Motor neuron (in vitro differentiated cells): ENCODE measurements around the gene EFR3B. TPM values are rescaled to one million over a fixed set of nuclear protein-coding genes. Genes with fewer than 3 reads are reported as not detected.
"Not testable (repeated sequence)": the region's sequence is repeated elsewhere in the genome, so short reads cannot be mapped to it uniquely, and the experiment has no call there.

Experiments
- ATAC-seq, 8 experiments: fragments of 200-7000 bp; cut with Tn5 transposase; replicated peaks in 6 of 8; 2 replicates each; pipeline ENCODE4 v1.8.0; 2021; ENCODE audit warnings: mild to moderate bottlenecking in 8 of 8, moderate library complexity in 8 of 8
- H3K27ac ChIP-seq, 2 donors: fragments of 250-450 bp; sonication (Bioruptor Pico); 2 replicates each; pipeline ENCODE4 v1.9.0; 2021; ENCODE audit warnings: antibody characterized with exemption in 2 of 2, mild to moderate bottlenecking in 2 of 2, moderate library complexity in 1 of 2
- H3K4me1 ChIP-seq, 2 donors: fragments of 250-450 bp; sonication (Bioruptor Pico); replicated peaks in 1 of 2; 2 replicates each; pipeline ENCODE4 v1.6.1; 2021; ENCODE audit warnings: antibody characterized with exemption in 2 of 2, mild to moderate bottlenecking in 2 of 2, moderate library complexity in 1 of 2
- H3K4me3 ChIP-seq, 5 donors: fragments of 250-450 bp; sonication (Bioruptor Pico); 2 replicates each; pipeline ENCODE4 v1.9.0; 2021; ENCODE audit warnings: antibody characterized with exemption in 5 of 5, mild to moderate bottlenecking in 5 of 5, moderate library complexity in 4 of 5
- WGBS, 10 experiments: fragments of 450-650 bp; shearing (Covaris generic); methylation state at CpG; one replicate each; pipeline ENCODE4 v1.0.0; 2022; 5-methylcytosine and 5-hydroxymethylcytosine counted together
- in situ Hi-C, 9 experiments: fragments of 400-800 bp; cut with MboI; loops; one replicate each; pipeline ENCODE4 v1.15.0; 2021; ENCODE audit warnings: low sequenced_read_pairs in 9 of 9, low pct_unique_long_range_greater_than_20kb in 2 of 9; ENCODE audit not compliant: unreplicated experiment in 9 of 9
- total RNA-seq, 8 experiments: library from RNA; unstranded; fragments of 300-600 nt; gene quantifications; 2 replicates each; pipeline versions ENCODE4 v1.2.3 to v1.2.4, GENCODE V29; 2022

The EFR3B gene
- total RNA-seq, 8 experiments from 2014 or later: 12.3 to 30.7 (median 21.1) TPM

DNA sequence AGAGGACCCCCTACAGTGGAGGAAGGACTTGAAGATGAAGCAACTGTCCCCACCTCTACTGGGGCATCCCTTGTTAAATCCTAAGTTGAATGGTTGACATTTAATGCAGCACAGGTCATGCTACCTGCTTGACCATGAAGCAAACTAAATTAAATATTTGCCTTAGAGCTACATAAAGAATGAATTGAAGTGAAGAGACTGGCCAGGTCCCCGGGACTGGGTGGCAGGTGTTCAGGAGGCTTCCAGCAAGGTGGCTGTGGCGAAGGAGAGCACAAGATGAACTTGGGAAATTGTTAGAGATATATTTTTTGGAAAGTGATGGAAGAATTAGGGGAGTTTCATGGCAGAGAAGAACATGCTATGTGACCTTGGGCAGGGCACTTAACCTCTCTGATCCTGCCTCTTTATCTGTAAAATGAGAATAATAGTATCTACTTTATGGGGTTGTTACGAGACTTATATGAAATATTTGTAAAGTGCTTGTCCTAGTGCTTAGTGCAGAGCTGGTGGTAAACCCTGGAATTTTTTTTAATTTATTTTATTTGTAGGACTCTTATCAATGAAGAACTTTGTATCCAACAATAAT is 37.3 kb downstream of the EFR3B start:
- in situ Hi-C loops: no loop called here
- ATAC-seq: no peak
- WGBS, 10 experiments: 74 to 100% (median 97%) methylated on average over 1 to 3 of the region's 3 CpGs; no CpG with 5 or more reads in 2 of the 10 experiments
- Histone ChIP-seq H3K4me1 (peaks cover 4 to 10% of the 10 kb centered on the region in 2 donors), H3K4me3 (no peak overlapping the region), H3K27ac (no peak overlapping the region)

DNA sequence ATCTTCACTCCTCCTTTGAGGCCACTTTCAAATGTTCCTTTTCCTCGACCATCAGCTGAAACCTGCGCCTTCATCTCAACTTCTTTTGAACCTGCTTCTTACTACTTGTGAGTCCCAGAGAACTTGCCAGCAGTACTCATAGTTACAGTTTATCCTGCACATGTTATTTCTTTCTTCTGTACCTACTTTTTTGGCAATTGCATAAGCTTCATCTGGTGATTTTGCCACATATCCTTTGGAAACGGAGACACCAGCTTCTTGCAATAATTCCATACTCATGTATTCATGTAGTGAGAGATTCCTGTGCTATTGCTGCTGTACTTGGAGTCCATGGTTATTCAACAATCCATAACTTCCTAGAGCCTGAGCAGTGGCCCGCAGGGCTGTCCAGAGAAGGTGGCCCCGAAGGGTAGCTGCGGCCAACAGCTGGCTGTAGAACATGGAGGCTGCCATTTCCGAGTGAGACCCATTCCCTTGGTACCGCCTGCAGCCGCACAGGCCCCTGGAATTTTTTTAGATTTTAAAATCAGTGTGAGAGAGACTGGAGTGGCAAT is 39.4 kb downstream of the EFR3B start:
- H3K4me3 ChIP-seq: no peak overlapping the region
- peak in 3 of 8 experiments; percentile 14 to 56 (median 23) for ATAC-seq
- peaks cover 4 to 7% of the 10 kb centered on the region in 2 donors for H3K4me1 ChIP-seq
- no peak overlapping the region for H3K27ac ChIP-seq
- in situ Hi-C loops: no loop called here
- 52 to 100% (median 93%) methylated on average over 2 to 9 of the region's 9 CpGs; no CpG with 5 or more reads in 1 of the 10 experiments for WGBS, 10 experiments

DNA sequence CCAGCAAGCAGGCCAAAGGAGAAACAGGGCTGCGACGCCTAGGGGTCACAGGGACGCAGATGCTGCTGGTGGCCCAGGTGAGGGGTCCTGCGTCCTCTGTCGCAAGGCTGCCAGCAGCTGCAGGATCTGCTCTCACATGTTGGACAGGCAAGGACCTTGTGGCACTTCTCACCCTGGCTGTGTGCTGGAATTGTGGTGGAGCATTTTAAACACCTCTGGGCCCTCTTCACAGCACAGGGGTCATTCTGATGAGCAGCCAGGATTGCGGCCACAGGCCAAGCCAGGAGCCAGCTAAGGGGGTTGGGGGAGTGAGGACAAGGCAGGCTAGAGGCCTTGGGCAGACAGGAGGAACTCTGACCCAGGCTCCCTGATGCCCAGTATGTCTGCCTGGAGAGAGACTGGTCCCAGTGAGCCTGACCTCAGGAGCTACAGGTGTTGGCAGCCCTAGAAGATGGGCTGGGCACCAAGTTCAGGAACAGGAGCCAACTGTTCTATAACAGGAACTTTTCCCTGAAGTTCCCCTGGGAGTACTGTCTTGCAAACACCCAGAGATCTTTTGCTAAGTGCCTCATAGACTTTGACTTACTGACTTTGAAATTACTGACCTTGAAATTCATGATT is 40.2 kb downstream of the EFR3B start:
- Histone ChIP-seq H3K4me1 (peaks cover 0 to under 1% of the 10 kb centered on the region in 2 donors), H3K4me3 (no peak overlapping the region), H3K27ac (no peak overlapping the region)
- ATAC-seq: no peak
- in situ Hi-C loops: no loop called here
- 80 to 93% (median 88%) methylated on average over 1 to 4 of the region's 6 CpGs; no CpG with 5 or more reads in 6 of the 10 experiments for WGBS, 10 experiments

DNA sequence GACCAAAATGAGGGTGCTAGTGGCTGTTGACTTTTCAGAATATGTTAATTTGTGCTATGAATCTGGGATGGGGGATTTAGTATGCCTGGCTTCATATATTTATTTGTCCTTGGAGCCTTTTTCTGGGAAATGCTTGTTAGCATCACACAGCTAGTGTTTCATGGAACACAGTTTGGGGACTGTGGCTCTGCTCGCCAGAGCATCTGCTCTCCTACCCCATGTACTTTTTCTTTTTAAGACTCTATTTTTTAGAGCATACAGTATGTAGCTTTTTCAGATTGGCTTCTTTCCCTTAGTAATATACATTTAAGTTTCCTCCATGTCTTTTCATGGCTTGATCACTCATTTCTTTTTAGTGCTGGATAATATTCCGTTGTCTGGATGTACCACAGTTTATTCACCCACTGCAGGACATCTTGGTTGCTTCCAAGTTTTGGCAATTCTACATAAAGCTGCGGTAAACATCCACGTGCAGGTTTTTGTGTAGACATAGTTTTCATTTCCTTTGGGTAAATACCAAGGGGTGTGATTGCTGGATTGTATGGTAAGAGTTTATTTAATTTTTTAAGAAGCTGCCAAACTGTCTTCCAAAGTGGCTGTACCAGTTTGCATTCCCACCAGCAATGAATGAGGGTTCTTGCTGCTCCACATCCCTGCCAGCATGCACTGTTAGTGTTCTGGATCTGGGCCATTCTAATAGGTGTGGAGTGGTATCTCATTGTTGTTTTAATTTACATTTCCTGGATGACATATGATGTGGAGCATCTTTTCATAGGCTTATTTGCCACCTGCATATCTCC is 44.1 kb downstream of the EFR3B start:
- Histone ChIP-seq H3K27ac (no peak overlapping the region), H3K4me1 (peaks cover 14% of the 10 kb centered on the region in 2 donors), H3K4me3 (no peak overlapping the region)
- in situ Hi-C loops: no loop called here
- ATAC-seq: no peak
- 60 to 100% (median 95%) methylated on average over 1 to 4 of the region's 4 CpGs; no CpG with 5 or more reads in 2 of the 10 experiments for WGBS, 10 experiments

DNA sequence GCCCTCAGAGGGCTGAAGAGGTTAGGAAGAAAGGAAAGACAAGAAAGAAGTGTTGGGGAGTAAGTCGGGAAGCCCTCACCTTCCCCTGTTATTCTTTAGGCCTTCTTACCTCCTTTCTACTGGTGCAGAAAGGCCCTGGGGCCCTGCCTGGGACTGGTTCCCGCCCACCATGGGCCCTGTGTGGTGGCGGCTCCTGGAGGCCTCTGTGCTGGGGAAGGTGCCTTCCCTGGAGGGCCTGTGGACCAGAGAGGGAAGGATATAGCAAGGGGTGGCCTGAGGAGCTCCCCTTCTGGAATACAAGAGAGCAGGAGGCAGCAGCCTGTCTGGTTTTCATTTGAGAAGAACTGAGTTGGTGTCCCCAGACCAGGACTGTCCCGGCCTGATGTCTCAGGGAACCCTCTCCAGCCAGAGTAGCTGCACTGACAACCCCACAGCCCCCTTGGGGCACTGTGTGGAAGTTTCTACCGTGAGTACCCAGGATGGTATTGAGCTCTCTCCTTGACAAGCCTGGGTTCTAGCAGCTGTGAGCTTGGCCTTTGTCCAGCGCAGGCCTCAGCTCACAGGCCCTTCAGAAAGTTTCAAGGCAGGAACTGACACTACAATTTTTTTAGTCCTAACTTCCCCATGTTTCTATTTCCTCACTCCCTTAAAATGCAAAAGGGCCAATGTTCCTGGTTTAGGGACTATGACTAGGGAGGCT is 47.1 kb downstream of the EFR3B start:
- ATAC-seq: peak in 5 of 8 experiments; percentile 20 to 48 (median 37)
- in situ Hi-C loops: no loop called here
- H3K4me1 ChIP-seq: peaks cover 14% of the 10 kb centered on the region in 2 donors
- no peak overlapping the region for H3K27ac ChIP-seq
- WGBS, 10 experiments: 0 to 100% (median 80%) methylated on average over 1 to 2 of the region's 6 CpGs; no CpG with 5 or more reads in 2 of the 10 experiments
- no peak overlapping the region for H3K4me3 ChIP-seq

DNA sequence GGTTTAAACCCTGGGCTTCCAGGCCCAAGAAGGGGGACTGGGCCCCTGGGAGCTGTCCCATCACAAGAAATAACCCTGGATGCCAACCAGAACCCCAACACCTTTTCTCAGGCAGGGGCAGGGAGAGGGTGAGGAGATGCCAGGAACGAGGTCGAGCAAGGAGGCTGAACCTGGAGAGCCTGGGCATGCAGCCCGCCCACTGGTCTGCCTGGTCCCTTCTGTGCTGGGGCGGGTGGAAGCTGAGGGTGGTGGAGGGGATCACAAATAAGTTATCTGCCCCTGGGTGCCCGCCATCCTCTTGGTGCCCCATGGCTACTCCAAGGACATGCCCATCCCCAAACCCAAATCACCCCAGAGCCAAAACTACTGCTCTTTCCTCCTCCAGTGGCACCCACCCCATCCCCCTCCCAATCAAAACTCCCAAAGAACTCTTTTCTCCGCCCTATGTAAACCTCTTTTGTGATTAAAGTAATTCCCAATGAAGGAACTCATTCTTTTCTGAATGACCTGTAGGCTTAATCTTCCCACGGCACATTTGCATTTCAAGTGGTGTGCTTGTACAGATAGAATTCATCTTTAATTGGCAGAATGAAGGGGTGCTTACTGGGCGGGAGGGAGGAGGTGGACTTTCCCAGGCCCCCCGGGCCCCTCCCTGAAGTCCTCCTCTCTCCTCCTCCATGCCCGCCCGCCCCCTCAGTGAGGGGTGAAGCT is 47.9 kb downstream of the EFR3B start:
- peak in 4 of 8 experiments; percentile 42 to 56 (median 54) for ATAC-seq
- in situ Hi-C loops: no loop called here
- Histone ChIP-seq H3K4me3 (no peak overlapping the region), H3K27ac (no peak overlapping the region), H3K4me1 (peaks cover 14% of the 10 kb centered on the region in 2 donors)
- 0 to 100% (median 83%) methylated on average over 1 to 2 of the region's 11 CpGs; no CpG with 5 or more reads in 7 of the 10 experiments for WGBS, 10 experiments

DNA sequence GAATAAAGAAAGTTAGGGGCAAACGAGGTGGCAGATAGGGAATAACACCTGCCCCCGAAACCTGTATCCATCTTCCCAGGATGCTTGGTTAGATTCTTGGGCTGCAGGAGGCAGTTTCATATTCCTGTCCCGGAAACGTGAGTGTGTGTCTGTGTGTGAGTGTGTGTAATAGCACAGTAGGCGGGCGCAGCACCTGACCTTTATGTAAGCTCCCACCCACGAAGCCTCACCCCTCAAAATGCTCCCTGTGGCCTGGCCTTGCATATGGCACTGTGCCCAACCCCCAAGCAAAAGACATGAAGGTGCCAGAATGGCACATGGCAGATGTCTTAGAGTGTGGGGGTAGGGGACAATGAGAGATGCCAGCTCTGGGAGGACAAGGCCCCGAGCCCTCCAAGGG is 48.9 kb downstream of the EFR3B start:
- Histone ChIP-seq H3K4me3 (no peak overlapping the region), H3K4me1 (peaks cover 14% of the 10 kb centered on the region in 2 donors), H3K27ac (no peak overlapping the region)
- in situ Hi-C loops: no loop called here
- ATAC-seq: peak in 1 of 8 experiments; percentile 15
- 72 to 91% (median 79%) methylated on average over 2 to 6 of the region's 8 CpGs; no CpG with 5 or more reads in 4 of the 10 experiments for WGBS, 10 experiments

DNA sequence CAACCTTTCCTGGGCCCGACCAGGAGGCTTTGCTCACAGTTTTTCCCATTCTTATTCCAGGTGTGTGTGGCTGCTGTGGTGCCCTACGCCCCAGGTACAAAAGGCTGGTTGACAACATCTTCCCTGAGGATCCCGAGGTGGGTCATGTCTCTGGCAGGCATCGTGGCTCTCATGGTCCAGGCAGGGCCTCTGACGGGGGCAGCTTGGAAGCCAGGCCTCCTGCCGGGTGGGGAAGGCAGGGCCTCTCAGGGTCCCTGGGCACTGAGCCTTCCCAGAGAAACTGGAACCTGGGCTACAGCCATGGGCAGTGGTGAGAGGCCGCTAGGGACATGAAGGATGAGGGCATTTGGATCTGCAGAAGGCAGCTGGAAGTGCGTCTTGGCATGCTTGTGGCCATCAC is 49.4 kb downstream of the EFR3B start:
- Histone ChIP-seq H3K4me1 (peaks cover 14% of the 10 kb centered on the region in 2 donors), H3K4me3 (no peak overlapping the region), H3K27ac (no peak overlapping the region)
- 80 to 100% (median 91%) methylated on average over 1 to 3 of the region's 8 CpGs; no CpG with 5 or more reads in 6 of the 10 experiments for WGBS, 10 experiments
- in situ Hi-C loops: no loop called here
- no peak for ATAC-seq

DNA sequence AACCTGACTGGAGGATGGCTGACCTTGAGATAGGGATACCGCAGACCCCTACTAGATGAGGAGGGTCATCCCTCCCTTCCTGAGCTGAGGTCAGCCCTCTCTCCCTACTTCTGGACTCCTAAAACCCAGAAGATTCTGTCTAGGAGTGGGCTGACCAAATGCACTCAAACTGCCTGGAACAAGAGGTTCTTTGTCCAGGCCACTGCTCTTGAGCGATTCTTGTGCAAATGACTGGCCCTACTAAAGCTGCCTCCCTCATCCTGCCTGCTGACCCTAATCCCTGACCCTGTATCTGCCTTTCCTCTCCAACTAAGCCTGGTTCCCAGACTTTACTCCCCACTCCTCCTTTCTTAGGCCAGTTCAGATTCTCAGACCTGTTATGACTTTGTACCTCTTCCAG is 56.2 kb downstream of the EFR3B start:
- no peak overlapping the region for H3K27ac ChIP-seq
- in situ Hi-C loops: no loop called here
- peak in 1 of 8 experiments; percentile 19 for ATAC-seq
- H3K4me3 ChIP-seq: no peak overlapping the region
- 46 to 100% (median 100%) methylated on average over 1 to 2 of the region's 2 CpGs; no CpG with 5 or more reads in 5 of the 10 experiments for WGBS, 10 experiments
- peaks cover 0 to 3% of the 10 kb centered on the region in 2 donors for H3K4me1 ChIP-seq

DNA sequence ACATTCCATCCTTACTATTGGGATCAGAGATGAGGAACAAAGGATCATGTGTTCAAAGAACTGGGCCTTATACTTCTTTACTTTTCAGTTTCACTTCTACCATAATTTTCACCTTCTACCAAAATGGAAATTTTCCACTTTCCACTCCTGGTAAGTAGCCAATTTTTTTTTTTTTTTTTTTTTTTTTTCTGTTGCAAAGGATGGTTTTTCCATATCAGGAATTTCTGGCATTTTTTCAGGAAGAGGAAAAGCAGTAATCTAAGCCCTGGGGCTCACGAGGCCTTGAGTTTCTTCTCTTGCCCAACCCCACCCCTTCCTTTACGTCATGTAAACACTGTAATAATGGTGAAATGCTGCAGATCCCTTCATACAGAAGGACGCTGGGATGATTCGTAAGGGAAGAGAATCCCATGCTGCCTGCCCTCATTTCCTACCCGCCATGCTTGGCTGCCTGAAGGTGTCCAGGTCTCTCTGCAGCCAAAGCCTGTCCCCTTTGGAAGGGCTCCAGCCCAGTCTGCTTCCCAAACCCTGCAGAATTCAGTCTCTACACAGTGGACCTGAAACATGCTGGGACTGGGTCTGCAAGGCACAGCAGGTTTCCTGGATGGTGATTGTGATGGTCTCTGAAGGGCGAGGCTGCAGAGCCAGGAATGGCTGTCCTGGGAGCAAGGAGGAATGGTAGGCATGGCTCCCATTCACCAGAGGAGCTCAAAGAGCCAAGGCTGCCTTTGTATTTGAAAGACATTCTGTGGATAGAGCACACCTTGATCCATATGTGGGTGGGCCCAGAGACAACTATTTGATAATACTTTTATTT is 57.0 kb downstream of the EFR3B start:
- peaks cover 0 to 3% of the 10 kb centered on the region in 2 donors for H3K4me1 ChIP-seq
- H3K27ac ChIP-seq: no peak overlapping the region
- peak in 3 of 8 experiments; percentile 81 to 98 (median 92) for ATAC-seq
- in situ Hi-C loops: no loop called here
- H3K4me3 ChIP-seq: no peak overlapping the region
- 0 to 100% (median 86%) methylated on average over 1 to 5 of the region's 6 CpGs for WGBS, 10 experiments

DNA sequence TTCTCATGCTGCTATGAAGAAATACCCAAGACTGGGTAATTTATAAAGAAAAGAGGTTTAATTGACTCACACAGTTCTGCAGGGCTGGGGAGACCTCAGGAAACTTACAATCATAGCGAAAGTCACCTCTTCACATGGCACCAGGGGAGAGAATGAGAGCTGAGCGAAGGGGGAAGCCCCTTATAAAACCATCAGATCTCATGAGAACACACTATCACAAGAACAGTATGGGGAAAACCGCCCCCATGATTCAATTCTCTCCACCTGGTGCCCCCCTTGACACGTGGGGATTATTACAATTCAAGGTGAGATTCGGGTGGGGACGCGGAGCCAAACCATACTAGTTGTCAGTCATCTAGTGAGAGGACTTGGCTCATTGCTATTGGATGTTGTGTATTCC is 60.5 kb downstream of the EFR3B start:
- not testable (repeated sequence) for H3K4me3 ChIP-seq, H3K27ac ChIP-seq, ATAC-seq
- in situ Hi-C loops: loop anchor here in 1 of 9 experiments (25.0 kb wide), 1 partner anchor 115 kb away; no protein-coding TSS in a partner anchor
- WGBS, 10 experiments: 80 to 100% (median 92%) methylated on average over 1 to 5 of the region's 7 CpGs; no CpG with 5 or more reads in 3 of the 10 experiments
- peaks cover 13% of the 10 kb centered on the region in 2 donors for H3K4me1 ChIP-seq
